Measurements from ENCODE around the gene KRT7.

Gene KRT7

DNA sequence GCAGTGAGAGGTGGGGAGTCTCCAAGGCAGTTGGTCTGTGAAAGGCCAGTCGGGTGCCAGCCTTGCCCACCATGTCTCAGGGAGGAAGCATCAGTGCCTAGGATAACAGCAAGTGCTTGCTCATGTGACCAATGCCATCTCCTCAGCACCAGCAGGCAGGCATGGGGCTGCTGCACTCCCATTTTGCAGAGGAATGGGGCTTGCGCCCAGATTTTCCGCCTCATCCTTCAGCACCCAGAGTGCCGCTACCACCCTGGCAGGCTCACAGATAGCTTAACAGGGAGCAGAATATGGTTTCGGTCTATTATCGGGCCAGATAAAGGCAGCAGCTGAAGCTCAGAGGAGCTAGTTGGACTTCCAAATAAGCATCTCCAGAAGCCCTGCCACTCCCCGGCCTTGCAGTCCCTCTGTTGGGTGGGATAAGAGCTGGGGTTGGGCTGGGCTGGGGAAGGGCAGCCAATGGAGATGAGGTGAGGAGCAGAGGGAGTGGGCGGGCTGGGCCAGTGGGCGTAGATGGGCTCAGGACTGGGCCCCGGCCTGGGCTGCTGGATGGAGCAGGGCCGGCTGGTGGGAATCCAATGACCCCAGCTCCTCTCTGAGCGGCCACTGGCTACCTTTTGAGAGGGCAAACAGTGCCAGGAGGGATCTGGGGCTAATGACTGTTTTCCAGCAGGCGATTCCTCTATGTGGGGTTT lies 32.8 kb upstream of the KRT7 start:
- no peak for DNase-seq

DNA sequence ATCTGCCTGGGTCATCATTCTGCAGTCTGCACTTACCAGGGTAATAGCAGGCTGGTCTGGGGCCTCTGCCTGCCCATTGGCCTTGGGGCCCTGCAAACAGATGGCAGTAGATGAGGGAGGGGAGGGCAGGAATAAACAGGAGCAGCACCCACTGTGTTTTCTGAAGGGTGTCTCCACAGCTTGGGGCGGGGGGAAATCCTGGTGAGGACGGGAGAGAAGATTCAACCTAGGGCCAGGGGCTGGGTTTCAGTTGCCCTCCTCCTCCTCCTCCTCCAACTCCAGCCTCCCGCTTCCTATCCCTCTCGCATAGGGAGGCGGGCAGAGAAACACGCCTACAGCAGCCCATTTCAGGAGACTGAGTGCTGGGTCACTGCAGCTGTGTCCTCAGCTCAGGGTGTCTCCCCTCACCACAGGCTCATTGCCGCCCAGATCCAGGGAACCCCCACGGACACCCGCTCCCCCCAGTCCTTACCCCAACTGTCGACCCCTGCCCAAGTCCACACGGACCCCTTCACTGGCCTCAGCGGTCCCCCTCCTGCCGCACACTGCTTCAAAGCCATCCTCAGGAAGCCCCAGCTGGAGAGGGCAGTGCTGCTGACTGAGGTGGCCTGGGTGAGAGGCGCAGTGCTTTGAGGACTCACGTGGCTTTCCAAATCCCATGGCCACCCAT lies 32.1 kb upstream of the KRT7 start:
- ATAC-seq: no peak
- DNase-seq: no peak

More for the DNA sequence above, 32.8 kb upstream of the KRT7 start:
- no peak for ATAC-seq

DNA sequence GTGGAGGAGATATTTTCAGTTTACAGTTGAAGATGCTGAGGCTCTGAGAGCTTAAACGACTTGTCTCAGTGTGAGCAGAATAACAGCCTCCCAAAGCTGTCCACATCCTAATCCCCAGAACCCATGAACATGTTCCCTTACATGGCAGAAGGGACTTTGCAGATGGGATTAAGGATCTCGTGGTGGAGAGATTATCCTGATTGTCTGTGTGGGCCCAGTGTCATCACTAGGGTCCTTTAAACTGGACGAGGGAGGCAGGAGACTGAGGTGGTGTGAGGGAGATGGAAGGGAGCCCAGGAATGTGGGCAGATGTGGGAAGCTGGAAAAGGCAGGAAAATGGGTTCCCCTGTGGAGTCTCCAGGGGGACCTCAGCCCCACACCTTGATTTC lies 31.6 kb upstream of the KRT7 start:
- no peak for ATAC-seq
- no peak for DNase-seq

DNA sequence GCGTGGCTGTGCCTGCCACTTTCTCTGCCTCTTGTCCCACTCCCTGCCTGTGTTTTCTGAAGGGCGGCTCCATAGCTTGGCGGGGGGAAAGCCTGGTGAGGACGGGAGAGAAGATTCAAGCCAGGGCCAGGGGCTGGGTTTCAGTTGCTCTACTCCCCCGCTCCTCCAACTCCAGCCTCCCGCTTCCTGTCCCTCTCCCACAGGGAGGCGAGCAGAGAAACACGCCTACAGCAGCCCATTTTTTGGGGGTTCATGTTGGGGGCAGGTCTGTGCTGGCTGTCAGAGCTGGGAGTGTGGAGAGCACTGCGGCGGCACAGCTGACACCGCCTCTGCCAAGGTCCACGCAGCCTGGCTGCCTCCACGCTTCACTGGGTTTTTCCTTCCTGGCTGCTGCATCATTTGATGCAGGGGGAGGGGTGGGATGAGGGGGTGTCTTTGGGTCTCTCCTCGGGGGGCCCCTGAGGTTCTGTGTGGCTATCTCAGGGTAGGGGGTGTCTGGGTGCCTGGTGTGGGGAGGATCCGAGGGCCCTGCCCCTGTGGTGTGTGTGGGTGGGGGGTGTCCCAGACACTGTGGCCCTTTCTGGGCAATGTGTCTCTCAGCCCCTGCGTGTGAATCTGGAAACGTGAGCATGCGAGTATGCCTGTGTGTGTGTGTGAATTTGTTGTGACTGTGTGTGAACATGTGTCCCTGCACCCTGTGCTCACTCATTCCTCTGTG lies 30.5 kb upstream of the KRT7 start:
- peak; percentile 12 for ATAC-seq

DNA sequence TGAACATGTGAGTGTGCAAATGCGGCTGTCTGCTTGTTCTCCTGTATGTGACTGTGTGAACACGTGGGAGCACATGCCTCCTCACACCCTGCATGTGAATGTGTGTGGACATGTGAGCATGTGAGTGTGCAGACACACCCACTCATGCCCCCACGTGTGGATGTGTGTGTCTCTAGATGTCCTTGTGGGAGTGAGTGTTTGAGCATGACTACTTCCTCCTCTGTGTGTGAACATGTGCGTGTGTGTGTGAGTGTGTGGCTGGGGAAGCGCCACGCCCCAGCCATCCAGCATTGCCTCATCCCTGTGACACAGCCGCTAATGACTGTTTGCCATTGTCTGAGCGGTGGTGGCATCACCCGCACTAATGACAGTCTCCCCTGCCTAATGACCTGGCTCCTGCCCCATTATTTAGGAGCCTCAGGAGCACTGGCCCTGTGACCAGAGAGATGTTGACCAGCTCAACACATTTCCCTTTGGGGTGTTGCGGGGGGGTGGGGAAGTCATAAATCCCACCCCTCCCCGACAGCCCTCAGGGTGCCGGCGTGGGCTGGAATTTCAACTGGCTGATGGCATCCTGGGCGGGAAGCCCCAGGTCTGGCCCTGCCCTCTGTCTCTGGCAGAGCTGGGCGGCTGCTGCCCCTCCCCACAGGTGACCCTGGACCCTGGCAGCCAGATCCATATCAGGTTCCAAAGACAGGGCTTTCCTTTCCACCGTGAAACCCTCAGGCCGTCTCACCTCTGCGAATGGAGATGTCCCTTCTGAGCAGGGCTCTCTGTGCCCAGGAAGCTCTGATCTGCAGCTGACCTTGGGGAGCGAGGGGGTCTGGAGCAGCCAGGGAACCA lies 29.7 kb upstream of the KRT7 start:
- peak; percentile 57 for ATAC-seq
- peak; percentile 13 for DNase-seq

More for the DNA sequence above, 30.5 kb upstream of the KRT7 start:
- DNase-seq: peak; percentile 16

DNA sequence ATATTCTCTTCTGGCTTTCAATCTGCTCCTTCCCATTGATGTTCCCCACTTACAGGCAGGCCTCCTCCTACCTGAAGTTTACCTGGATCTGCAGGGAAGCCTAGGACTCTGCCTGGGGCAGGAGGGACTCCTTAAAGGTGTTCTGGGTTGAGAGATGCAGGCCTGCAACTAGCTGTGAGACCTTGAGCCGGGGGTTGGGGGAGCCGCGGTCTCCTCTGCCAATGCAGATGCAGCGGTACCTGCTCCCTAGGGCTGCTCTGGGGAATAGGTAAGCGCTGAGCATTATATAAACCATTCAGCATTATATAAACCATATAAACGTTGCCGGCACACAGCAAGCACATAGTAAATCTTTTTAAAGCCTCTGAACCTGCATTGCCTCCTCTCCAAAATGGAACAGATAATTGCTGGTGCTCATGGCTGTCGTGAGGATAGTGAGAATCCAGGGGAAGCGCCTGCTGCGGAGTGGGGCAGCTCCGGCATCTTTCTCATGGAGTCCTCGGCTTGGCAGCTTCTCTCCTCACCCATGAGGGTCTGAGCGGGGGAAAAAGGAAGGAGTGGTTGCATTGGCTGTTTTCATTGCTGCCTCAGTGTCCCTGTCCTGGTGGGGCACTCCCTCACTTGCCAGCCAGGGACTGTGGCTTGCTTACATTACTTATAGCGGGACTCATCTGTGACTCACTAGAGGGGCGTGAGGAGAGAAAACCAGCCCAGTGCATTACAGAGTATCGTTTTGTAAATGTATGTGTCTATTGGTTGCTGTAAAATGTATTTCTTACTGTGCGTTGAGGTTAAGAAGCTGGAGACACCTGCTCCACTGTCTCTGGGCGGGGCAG lies 28.7 kb upstream of the KRT7 start:
- no peak for ATAC-seq
- DNase-seq: no peak

DNA sequence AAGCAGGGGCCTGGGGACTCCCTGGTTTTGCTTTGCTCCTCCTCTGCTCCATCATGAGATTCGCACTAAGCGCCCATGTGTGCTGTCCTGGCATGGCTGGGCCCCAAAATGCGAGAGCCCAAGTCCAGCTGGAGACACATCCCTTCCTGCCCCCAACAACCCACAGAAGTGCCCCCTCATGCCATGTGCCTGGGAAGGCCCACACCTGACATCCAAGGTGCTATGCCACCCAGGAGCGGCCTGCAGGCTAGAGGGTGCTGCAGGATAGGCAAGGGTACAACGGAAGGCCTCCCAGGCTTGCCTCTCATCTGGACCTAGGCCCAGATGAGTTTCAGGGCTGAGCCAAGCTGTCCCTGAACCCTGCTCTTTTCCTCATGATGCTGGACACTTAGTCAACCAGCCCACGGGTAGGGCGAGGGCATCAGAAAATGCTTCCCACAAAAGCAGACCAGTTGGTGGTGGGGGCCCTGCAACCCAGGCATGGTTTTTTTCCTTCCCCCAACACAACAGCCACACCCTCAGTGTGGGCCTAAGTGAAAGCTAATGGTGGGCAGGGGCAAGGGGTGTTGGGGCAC lies 28.0 kb upstream of the KRT7 start:
- ATAC-seq (no peak), DNase-seq (no peak)

DNA sequence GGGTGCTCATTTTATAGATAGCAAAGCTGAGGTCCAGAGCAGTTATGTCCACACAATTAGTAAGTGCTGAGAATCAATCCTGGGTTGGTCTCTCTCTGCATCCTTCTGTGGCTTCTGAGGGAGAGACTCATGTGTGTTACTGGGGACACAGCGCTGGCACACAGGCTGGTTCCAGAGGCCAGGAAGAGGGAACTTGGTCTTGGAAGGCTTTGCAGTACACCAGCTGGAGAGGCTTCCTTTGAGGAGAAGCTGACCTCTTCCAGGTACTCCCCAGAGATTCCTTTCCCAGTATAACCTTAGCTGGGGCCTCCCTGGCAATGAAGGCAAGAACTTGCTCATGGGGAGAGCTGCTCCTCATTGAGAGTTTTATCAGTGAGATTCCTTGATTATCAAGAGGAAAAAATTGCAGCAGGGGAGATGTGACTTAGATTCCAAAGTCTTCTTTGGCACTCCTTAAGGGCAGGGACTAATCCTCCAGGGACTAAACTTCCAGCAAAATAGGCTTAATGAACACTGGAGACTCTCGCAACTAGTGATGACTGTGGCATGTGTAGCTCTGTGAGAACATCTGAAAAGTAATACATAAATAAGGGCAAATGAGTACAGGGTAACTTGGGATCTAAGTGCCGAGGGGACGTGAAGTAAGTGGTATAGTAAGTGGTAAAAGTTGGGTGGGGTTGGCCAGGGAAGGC lies 27.3 kb upstream of the KRT7 start:
- no peak for ATAC-seq
- no peak for DNase-seq

DNA sequence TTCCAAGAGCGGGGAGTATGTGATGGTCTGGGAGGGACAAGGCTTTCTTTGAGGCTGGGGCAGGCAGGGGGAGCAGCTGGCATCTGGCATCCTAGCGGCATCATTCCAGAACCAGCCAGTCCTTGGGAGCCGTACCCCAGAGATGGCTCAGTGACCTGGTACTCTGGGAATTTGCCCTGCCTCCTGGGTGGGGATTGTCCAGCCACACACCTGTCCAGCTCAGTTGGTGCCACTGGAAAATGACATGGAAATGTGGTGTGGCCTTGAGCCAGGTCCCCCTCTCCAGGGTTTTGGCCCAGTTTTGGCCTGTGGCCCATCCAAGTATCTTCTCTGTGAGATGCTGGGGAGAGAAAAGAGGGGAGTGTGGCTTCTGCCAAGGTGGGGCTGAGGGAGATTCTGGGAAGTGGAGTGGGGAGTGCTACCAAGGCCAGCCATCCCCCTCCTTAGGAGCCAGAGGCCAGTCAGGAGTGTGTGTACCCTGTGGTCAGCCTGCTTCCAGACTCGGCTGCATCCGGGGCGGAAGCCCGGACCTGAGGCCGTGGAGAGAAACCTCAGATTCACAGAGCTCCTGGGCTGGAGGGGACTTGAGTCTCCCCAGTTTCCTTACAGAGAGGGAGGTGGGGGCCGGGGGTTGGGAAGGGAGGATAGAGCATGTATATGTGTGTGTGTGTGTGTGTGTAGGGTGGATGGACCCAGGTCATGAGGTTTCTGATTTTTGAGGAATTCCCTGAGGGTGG lies 26.6 kb upstream of the KRT7 start:
- DNase-seq (no peak), ATAC-seq (no peak)

DNA sequence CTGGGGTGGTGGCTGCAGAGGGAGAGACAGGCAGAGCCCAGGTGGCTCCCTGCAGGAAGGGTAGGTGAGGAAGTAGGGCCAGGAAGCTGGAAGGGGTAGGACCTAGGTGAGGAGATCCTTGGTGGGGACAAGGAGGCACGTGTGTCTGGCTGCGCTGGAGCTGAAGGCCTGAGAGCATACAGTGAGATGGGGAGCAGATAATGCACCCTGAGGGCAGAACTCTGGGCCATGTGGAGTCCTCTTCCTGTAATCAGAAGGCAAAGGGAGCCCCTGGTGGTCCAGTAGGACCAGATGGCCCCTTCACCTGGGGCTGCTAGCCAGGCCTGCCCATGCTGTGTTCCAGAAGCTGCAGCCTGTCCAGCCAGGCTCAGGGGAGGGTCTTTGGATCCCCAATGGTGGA lies 25.9 kb upstream of the KRT7 start:
- DNase-seq (no peak), ATAC-seq (no peak)

DNA sequence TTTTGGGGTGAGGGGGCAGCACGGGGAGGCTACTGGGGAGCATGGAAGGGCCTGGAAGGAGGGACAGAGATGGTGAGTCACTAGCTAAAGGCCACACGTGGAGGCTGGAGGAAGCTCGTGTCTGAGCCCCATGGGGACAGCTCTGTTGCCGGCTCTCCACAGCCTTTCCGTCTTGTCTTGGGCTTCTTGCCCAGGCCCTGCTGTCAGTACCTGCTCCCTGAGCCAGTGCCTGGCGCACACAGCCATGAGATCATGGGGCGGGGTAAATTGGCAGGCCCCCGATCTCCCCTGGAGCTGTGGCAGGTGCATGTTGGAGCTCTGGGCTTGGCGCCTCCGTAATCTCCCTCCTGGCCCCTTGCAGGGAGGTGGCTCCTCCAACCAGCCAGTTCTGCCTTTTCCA lies 25.1 kb upstream of the KRT7 start:
- ATAC-seq: no peak
- no peak for DNase-seq

DNA sequence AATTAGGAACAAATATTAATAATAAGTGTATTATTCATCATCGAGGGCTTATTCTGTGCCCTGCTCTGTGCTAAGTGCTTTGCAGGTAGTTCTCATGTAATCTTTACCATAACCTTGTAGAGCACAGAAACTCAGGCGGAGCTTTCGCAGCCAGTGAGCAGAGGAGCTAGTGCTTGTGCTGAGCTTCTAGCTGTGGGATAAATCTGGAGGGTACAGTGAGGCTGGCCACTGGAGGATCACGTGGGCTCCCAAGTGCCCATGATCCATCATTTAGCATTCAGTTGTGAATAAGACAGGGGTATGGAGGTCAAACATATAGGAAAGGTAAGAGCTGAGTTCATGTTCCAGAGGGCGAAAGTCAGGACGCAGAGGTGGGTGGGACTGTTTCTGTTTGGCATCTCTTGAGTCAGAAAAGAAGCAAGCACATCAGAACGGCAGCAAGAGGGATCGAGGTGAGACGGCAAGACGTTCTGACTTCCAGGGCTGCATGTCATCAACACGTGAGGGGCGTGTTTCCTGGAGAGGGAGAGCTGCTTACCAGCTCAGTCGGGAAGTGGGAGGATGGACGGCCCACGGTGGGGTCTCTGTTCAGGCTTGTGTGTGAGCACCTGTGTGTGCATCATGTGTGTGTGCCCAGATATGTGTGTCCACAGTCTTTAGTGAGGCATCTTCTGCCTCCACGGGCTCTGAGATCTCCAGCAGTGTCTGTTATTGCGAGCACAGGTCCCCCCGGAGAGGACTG lies 24.4 kb upstream of the KRT7 start:
- ATAC-seq (no peak), DNase-seq (no peak)

DNA sequence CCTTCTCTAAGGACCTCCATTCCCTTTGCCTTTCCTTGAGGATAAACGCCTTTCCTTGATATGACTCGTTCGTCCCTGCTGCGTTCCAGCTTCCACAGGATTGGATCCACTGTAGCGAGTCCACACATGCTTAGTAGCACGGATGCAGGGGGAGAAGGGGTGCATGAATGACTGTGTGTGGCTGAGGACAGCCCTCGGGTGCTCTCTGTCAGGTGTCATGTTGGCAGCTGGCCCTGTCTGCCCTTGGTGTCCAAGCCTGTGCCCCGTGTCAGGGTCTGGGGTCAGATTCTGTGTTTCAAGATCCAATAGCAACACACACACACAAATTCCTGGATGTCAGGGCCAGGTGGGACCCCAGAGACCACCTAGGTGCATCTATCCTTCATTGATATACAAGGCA lies 23.7 kb upstream of the KRT7 start:
- no peak for ATAC-seq
- no peak for DNase-seq

DNA sequence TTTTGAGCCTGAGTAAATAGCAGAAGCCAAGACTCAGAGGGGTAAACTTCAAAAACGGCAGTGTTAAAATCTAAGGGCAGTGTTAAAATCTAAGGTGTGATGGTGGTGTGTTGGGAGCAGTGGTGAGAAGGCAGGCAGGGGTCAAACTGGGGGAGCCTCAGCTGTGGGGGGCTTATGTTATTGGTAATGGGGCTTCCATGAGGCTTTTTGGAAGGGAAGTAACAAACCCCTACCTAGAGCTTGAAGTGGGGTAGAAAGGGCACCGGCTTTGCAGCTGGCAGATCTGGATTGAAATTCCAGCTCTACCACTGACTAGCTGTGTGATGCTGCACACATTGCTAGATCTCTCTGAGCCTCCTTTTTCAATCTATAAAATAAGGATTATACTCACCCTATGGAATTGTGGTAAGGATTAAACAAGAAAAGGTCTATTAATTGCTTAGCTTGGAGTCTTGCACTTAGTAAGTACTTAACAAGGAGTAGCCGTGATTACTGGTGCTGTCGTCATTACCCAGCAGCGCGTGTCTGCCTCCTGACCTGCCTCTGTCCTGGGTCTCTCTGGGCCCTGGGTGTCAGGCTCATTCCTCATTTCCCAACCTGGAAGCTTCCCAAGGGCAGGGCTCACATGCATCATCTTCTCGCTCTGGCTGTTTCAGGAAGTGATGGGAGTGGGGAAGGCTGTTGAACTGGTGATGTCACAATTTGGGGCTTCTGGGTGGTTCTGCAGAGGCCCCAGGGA lies 22.7 kb upstream of the KRT7 start:
- DNase-seq (no peak), ATAC-seq (no peak)

DNA sequence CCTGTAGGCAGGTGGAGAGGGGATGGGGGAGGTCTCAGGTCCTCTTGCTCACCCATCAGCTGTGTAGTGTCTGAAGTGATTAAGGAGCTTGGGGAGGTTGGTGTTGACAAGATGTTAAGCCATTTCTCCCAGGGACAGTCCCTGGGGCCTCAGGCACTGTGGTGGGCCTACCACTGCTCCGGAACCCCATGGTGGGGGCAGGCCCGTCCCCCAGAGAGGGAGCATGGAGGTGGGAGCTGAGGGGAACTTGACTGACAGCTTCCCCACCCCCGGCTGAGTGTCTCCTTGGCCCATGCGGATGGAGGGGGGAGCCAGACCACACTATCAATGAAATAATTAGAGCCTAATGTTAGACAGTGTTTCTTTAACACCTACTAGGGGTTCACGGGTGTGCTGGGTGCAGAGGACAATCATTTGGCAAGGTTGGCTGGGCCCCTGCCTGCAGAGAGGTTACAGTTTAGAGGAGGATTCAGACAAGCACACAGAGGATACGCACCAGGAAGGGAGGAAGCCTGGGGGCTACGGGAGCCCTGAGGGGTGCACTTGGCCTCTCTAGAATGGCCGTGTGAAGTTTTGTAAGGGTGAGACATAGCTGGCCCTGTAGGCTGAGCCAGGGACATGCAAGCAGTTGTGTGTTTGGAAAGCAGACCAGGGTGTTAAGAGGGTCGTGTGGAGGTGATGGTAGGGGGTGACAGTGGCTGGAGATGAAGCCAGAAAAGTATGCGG lies 22.0 kb upstream of the KRT7 start:
- DNase-seq: no peak
- ATAC-seq: no peak

DNA sequence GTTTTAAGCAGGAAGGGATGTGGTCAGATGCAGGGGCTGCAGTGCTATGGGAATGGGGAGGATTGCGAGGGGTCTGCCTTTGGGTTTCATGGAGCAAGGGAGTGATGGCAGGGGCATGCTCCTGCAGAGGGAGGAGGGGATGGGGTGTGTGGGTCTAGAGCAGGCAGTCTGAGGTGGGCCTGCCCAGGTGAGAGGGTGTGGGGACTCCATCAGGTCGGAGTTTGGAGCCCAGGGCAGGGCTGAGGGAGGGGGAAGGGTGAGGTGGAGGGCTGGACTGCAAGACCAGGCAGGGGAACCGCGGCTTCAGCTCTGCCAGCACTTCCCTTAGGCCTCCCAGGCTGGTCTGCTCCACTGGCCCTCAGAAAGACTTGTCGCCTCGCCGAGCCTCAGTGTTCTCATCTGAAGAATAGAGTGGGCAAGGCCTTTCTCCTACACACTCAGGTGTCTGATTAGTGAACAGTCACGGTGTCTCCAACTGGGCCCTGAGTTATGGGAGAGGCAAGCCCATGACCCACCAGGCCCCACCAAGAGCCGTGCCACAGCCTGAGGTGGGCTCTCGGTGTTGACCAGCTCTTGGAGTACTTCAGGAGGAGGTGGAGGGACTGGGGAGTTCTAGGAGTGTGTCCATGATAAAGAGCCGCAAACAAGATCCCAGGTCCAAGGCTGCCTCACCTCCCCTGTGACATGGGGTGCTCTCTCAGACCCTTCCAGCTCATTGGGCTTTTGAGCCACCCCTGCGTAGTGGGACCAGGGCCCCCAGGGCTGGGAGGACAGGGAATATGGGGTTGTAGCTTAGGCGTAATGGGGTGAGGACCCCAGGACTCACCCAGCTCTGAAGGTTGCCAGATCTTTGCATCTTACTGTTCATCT lies 21.1 kb upstream of the KRT7 start:
- ATAC-seq: no peak
- DNase-seq: no peak
